AG09319 (cell line): Measurements from ENCODE around the gene ZSCAN10.

Experiments used
- DNase-seq: peaks from one replicate; pipeline ENCODE4 v3.0.0-alpha.2; 2010; ENCODE audit warnings: low read depth; ENCODE audit errors: extremely low read depth
- TF ChIP-seq, protein P1 (sequence below): IDR thresholded peaks from 2 replicates; pipeline ENCODE4 v1.5.1; 2011; ENCODE audit warnings: low read depth, mild to moderate bottlenecking, inconsistent platforms, low read length, moderate library complexity

ZSCAN10 gene

DNA sequence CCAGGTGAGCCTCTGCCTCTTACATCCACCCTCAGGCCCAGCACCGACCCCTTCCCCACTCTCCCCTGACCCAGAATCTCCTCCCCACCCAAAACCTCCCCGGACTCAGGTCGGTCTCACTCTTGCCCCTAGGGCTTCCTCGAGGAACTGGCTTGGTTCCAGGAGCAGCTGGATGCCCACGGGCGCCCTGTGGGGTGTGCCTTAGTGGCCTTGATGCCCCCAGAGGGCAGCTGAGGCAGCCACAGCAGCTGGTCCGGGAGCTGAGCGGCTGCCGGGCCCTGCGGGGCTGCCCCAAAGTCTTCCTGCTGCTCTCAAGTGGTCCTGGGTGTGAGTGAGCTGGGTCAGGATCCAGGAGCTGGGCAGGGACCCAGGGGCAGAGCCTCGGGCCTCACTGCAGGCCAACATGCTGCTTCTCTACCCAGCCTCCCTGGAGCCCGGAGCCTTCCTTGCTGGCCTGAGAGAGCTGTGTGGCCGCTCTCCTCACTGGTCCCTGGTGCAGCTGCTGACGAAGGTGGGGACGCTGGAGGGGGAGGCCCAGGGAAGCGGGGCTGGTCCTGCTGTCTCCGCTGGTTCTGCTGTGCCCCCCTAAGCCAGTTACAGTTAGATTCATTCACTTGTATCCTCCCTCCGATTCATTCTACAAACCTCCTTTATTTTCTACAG is 45.4 kb upstream of the ZSCAN10 start:
- TF ChIP-seq, protein P1, sequence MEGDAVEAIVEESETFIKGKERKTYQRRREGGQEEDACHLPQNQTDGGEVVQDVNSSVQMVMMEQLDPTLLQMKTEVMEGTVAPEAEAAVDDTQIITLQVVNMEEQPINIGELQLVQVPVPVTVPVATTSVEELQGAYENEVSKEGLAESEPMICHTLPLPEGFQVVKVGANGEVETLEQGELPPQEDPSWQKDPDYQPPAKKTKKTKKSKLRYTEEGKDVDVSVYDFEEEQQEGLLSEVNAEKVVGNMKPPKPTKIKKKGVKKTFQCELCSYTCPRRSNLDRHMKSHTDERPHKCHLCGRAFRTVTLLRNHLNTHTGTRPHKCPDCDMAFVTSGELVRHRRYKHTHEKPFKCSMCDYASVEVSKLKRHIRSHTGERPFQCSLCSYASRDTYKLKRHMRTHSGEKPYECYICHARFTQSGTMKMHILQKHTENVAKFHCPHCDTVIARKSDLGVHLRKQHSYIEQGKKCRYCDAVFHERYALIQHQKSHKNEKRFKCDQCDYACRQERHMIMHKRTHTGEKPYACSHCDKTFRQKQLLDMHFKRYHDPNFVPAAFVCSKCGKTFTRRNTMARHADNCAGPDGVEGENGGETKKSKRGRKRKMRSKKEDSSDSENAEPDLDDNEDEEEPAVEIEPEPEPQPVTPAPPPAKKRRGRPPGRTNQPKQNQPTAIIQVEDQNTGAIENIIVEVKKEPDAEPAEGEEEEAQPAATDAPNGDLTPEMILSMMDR = no peak
- no peak for DNase-seq

DNA sequence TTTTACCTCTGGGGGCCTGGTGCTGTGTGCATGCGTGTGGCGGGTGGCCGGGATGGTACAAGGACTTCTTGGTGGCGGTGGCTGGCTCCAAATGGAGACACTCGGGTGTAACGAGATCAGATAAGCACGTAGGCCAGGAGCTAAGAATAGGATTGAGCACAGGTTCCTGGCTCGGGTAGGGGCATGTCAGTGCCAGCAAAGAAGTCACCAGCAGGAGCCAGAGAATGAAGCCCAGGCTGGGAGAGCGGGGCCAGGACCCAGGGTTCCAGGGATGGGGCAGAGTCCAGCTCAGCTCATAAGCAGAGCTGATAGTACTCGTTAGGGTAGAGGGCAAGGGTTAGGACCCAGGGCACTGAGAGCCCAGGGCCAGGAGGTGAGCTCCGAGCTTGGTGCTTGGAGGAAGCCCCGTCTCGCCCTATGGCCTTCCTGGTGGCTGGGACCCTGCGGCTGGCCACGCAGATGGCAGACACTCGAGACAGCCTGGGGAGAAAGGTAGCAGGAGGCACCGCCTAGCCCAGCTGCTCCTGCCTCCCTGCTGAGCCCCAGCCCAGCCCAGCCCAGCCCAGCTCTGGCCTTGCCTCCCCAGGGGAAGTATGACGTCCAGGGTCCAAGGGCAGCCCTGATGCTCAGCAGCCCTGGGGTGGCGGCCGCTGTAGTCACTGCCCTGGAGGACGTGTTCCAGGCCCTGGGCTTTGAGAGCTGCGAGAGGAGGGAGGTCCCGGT is 44.7 kb upstream of the ZSCAN10 start:
- no peak for DNase-seq
- TF ChIP-seq, protein P1 = no peak

DNA sequence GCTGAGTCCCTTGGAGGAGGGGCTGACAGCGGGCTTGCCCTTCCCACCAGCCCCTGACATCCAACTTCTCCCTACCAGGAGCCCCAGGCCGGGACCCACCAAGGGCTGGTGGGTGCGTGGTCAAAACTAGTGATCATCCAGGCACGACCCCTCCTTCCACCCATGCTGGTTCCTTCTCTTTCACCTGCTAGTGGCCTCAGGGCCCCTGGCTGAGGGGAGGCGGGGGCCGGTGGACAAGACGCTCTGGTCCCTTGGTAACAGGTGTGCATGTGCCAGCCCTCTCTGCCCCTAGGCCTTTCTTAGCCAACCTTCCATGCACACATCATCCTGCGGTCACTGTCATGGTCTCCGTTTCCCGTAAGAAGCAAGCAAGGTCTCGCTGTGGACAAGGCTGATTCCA is 44.1 kb upstream of the ZSCAN10 start:
- no peak for DNase-seq
- TF ChIP-seq, protein P1 = no peak

DNA sequence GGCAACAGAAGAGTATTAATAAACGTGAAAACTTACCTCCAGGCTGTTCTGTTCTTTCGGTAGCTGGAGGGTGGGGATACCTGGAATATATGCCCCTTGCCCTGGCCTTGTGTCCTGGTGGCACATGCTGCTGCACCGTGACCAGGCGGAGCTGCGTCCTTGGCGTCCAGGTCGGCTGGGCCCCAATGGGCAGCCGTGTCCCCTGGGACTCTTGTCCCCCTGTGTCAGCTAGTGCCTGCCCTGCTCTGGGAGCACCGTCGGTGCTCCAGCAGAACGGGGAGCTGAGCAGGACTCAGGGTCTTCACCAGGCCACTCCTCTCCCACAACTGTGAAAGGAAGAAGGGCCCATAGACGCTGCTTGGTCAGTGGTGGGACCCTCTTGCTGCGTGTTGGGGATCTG is 43.7 kb upstream of the ZSCAN10 start:
- TF ChIP-seq, protein P1 = no peak
- no peak for DNase-seq

DNA sequence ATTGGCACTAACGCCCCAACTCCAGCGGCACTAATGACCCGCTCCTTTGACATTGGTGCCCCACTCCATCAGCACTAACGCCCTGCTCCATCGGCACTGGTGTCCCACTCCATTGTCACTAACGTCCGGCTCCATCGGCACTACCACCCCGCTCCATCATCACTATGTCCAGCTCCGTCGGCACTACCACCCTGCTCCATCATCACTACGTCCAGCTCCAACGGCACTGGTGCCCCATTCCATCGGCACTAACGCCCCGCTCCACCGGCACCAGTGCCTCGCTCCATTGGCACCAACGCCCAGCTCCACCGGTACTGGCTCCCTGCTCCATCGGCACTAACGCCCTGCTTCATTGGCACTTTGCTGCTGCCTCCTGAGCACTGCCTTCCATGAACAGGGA is 43.2 kb upstream of the ZSCAN10 start:
- no peak for DNase-seq
- TF ChIP-seq, protein P1 = no peak

DNA sequence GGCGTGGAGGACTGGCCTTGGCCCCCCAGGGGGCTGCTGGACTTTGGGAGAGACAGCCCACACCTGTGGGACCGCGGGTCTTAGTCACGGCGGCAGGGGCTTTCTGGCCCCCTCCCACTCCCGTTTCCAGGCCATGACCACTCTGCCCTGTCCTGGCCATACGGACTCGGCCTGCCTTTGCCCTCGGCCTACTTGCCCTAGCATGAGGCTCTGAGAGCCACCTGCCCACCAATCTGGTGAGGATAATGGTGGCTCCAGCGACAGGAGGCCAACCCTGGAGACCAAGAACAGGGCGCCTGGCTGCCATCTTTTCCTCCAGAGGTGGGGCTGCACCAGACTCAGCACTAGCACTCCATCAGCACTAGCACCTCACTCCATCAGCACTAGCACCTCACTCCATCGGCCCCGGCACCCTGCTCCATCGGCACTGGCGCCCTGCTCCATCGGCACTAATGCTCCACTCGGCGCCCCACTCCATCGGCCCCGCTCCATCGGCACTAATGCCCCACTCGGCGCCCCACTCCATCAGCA is 42.8 kb upstream of the ZSCAN10 start:
- DNase-seq = no peak
- TF ChIP-seq, protein P1 = no peak
